Tongue (tissue), 2 donors: ENCODE data around the gene SLC2A3. TPM values are rescaled to one million over a fixed set of nuclear protein-coding genes. Genes with fewer than 3 reads are reported as not detected.
"Not testable (repeated sequence)": the region's sequence is repeated elsewhere in the genome, so short reads cannot be mapped to it uniquely, and the experiment has no call there.

Source experiments
- DNase-seq: peaks from one replicate; pipeline ENCODE4 v3.0.0-alpha.2; 2015
- total RNA-seq: library from RNA; depleted of rRNA; stranded (reverse); fragments of >200 nt; gene quantifications from one replicate; pipeline ENCODE4 v1.2.3, GENCODE V29; 2014

Gene SLC2A3
- total RNA-seq, 1 donor from 2014 or later: 60.8 TPM

DNA sequence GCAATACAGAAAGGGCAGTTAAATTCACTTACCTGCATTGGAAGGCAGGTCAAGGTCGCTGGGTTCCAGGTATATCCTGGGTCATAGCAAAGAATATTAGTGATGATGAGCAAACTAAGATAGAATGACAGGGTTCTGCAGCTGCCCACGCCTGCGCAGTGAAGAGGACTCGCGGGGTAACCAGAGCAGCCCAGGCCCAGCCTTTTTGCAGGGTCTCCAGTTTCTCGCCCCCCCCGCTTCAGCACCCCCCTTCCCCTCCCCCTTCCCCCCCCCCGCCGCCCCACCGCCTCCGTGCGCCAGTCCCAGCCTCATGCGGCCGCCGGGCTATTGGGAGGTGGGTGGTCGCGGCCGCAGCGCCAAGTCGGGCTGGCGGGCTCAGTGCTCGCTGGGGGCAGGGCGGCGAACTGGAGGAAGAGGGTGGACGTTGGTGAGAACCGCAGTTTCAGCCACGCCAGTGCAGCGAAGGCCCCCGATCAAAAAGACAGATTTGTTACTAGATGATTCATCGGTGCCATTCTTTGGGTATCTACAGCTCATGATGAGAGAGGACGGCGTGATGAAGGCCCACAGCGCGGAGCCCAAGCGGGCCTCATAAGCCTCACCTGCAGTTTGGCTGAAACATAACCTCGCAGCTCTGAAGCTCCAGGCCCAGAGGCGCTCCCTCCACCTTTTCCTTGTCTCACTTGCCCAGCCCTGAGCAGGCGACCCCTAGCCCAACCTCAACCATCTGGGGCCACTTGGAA, 20.2 kb downstream of the SLC2A3 start:
- DNase-seq: peak; percentile 19

DNA sequence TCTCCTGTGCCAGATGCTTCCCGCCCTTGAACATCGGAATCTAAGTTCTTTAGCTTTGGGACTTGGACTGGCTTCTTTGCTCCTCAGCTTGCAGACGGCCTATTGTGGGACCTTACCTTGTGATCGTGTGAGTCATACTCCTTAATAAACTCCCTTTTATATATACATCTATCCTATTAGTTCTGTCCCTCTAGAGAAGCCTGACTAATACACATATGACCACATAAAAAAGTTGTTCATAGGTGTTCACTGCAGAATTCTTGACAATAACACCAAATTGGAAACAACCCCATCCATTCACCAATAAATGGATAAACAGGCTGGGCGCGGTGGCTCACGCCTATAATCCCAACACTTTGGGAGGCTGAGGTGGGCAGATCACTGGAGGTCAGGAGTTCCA, 25.9 kb downstream of the SLC2A3 start:
- DNase-seq: not testable (repeated sequence)

DNA sequence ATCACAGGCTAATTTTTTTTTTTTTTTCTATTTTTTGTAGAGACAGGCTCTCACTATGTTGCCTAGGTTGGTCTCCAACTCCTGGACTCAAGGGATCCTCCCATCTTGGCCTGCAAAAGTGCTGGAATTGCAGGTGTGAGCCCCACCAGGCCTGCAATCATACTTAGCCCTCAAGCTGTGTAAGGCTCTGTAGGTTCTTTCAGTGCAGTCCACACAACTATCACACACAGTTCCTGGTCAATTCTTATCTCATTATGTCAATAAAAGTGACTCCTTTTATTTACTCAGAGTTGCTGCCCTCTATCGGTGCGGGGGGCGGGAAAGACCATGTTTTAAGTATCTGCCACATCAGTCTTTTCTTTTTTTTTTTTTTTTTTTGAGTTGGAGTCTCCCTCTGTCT, 29.0 kb downstream of the SLC2A3 start:
- no peak for DNase-seq

DNA sequence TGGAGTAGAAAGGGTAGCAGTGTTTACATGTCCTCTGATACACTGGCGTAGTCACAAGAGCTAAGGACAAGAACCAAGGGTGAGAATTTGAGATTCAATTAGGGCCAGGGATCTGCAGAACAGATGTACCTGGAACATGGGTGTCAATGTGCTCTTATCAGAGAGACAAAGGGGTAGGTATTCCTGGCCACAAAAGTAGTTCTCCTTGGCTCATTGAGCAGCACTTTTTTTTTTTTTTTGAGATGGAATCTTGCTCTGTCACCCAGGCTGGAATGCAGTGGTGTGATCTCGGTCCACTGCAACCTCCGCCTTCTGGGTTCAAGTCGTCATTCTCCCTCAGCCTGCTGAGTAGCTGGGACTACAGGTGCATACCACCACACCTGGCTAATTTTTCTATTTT, 29.7 kb downstream of the SLC2A3 start:
- not testable (repeated sequence) for DNase-seq

DNA sequence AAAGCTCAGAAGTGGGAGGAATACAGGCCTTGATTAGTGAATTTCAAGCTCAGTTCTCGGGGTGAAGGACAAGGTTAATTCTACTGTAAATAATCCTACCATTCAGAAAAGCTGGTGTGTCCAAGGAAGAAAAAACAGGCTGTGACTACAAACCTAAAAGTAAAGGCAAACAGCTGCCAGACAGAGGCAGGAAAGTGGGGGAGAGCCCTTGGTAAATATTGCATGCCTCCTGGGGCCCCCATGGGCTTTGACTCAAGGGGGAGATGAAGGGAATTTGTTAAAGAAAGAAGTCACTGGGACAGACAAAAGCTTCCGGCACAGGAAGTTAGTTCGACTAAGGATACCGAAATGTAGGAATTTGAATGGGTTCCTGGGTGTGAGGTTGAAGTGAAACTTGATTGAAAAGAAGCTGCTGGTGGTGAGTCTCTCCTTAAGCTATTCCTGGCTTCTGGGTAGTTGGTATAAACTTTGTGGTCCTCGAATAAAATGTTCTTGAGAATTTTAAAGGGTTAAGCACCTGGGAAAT, 30.3 kb downstream of the SLC2A3 start:
- DNase-seq: not testable (repeated sequence)

DNA sequence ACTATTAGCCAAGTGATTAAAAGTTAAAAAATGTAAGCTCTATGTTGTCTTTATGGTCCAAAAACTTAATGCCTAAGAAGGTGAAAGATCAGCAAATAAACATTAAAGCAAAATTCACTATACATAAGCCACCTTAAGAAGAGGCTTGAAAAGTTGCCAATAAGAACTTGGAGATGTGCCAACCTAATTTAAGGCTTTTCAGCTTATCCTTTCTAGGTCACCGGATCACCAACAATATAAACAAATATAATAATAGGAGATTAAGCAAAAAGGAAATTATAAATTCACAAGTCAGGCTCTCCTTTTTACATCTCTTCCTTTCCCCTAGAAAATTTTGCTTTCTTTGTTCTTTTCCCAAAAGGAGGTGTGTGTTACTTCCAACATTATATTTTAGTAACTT, 30.9 kb downstream of the SLC2A3 start:
- DNase-seq: peak; percentile 47

DNA sequence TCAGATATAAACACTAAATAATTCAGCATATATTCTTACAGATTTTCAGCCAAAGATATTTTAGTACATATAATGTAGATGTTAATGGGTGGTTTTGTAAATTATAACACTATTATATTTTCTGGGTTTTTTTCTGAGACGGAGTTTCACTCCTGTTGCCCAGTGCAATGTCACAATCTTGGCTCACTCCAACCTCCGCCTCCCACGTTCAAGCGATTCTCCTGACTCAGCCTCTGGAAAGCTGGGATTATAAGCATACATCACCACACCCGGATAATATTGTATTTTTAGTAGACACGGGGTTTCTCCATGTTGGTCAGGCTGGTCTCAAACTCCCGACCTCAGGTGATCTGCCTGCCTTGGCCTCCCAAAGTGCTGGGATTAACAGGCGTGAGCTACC, 33.6 kb downstream of the SLC2A3 start:
- not testable (repeated sequence) for DNase-seq

DNA sequence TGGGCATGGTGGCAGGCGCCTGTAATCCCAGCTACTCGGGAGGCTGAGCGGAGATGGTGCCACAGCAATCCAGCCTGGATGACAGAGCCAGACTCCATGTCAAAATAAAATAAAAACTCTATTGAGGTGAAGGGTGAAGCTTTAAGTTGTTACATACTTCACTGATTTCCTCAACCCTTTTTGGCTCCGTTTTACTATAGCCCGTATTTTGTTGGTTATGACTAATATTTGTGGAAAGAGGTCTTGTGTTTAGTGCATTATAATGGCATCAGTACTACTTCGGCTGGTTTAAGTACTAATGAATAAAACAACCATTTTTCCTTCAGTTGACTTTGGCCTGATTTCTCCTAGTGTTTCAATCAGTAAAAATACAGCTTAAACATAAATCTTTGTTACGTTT, 36.2 kb downstream of the SLC2A3 start:
- DNase-seq: no peak

DNA sequence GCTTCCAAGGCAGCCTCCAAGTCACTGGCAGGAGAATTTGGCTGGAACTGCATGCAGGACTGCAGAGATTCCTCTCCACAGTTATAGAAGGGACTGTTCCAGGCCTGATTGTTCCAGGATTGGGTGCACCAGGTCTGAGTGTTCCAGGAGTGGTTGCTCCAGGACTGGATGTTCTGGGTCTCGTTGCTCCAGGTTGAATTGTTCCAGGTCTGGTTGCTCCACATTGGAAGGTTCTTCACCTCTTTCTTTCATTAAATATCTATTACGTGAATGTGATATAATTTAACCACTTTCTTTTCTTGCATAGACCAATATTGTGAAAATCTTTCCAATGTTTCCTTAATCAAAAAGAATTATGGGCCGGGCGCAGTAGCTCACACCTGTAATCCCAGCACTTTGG, 39.3 kb downstream of the SLC2A3 start:
- DNase-seq: not testable (repeated sequence)

DNA sequence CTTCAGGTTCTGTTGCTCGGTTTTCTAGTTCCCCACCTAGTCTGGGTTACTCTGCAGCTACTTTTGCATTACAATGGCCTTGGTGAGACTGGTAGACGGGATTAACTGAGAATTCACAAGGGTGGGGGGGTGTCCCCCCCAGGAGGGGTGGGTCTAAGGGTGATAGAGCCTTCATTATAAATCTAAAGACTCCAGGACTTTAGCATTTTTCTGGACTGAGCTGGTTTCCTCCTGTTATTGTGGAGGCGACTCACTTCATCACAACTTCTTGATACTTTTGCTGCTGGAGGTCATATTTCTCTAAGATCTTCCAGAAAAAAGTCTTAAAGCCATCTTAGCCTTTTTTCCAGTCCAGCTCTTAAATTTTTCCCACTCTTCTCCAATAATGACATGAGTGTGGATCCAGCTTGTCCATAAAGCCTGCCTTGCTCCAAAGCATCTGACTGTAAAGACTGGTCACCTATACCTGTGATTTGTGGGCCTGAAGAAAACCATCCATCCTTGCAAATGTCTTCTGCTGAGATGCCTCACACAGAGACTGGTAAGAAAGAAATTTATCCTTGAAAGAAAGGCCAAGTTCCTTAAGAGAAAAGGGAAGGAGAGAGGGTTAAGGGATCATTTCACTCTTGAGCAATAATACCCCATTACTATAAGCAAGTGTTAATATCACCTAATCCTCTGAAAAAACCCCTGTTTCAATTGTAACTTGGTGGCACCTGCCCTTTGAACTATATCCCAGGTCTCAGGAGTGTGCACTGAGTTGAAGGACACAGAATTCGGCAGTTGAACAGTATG, 43.6 kb downstream of the SLC2A3 start:
- no peak for DNase-seq

DNA sequence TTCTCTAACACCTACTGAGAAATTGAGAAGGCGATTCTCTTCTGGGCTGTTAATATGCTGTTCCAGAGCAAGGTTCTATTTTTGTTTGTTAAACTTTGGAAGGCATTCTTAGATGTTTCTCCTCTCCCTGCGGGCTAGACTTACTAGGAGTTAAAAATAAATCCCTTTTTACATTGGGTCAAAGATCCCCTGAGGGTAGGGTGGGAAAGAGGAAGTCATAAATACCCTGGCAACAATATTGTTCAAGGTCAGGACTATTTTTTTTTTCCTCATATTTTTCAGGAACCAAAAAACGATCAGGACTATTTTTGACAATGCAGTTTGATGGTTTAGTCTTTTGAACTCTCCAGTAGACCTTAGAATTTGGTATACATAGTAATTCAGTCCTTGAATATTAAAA, 51.3 kb downstream of the SLC2A3 start:
- DNase-seq: no peak

DNA sequence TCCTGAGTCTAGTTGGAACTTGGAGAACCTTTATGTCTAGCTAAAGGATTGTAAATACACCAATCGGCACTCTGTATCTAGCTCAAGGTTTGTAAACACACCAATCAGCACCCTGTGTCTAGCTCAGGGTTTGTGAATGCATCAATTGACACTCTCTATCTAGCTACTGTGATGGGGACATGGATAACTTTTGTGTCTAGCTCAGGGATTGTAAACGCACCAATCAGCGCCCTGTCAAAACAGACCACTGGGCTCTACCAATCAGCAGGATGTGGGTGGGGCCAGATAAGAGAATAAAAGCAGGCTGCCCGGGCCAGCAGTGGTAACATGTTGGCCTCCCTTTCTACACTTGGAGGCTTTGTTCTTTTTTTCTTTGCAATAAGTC, 54.3 kb downstream of the SLC2A3 start:
- not testable (repeated sequence) for DNase-seq

DNA sequence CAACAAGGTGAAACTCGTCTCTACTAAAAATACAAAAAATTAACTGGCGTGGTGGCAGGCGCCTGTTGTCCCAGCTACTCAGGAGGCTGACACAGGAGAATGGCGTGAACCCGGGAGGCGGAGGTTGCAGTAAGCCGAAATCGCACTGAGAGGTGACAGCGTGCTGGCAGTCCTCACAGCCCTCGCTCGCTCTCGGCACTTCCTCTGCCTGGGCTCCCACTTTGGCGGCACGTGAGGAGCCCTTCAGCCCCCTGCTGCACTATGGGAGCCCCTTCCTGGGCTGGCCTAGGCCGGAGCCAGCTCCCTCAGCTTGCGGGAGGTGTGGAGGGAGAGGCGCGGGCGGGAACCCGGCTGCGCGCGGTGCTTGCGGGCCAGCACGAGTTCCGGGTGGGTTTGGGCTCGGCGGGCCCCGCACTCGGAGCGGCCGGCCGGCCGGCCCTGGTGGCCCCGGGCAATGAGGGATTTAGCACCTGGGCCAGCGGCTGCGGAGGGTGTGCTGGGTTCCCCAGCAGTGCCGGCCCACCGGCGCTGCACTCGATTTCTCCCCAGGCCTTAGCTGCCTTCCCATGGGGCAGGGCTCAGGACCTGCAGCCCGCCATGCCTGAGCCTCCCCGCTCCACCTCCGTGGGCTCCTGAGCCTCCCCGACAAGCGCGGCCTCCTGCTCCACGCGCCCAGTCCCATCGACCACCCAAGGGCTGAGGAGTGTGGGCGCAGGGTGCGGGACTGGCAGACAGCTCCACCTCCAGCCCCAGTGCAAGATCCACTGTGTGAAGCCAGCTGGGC, 54.8 kb downstream of the SLC2A3 start:
- DNase-seq: not testable (repeated sequence)

DNA sequence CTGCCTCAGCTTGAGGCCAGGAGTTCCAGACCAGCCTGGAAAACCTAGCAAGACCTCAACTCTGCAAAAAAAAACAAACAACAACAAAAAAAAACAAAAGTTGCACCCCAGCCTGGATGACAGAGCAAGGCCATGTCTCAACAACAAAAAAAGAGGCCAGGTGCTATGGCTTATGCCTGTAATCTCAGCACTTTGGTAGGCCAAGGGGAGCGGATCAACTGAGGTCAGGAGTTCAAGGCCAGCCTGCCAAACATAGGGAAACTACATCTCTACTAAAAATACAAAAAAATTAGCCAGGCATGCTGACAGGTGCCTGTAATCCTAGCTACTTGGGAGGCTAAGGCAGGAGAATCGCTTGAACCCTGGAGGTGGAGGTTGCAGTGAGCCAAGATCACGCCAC, 56.7 kb downstream of the SLC2A3 start:
- no peak for DNase-seq

DNA sequence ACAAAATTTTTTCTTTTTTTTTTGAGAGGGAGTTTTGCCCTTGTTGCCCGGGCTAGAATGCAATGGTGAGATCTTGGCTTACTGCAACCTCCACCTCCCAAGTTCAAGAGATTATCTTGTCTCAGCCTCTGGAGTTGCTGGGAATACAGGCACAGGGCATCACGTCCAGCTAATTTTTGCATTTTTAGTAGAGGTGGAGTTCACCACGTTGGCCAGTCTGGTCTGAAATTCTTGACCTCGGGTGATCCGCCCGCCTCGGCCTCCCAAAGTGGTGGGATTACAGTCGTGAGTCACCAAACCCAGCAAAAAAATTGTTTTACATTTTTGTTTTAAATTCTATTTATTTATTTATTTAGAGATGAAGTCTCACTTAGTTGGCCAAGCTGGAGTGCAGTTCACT, 58.6 kb downstream of the SLC2A3 start:
- no peak for DNase-seq

DNA sequence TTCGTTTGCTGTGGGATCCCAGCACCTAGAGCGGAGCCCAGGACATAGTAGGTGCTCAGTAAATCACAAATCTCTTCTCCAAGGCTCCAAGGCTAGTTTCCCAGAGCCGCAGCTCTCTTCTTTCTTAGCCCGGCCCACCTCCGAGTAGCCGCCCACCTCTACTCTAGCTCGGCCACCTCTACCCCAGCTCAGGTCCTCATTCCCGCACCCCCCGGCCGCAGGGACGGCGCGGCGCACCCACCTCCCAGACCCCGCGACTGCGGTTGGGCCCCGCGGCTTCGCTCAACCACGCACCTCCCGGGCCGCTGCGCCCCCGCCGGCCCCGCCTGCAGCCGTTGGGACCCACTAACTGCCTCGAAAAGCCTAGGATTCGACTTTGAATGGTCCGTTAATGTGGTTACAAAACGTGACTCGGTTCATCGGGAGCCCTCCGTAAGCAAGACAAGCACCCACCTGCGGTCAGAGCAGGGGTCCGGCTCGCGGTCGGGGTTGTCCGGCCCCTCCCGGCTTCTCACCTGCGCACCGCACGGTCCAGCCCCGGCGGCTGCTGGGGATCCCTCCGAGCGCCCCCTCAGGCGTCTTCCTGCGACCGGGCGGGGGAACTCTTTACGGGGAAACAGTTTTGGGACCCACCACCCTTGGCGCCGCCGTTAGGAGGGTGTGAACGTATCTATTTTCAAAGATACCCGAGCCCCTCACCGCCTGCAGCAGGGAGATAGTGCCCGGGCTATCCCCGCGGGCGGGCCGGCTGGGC, 63.2 kb downstream of the SLC2A3 start, which contains the start of gene SLC2A14:
TSS of gene SLC2A14 (minus strand) at position 350 of the 754 bp plus-strand sequence. CDS start 3,035 bp downstream, outside the sequence.
- no peak for DNase-seq

DNA sequence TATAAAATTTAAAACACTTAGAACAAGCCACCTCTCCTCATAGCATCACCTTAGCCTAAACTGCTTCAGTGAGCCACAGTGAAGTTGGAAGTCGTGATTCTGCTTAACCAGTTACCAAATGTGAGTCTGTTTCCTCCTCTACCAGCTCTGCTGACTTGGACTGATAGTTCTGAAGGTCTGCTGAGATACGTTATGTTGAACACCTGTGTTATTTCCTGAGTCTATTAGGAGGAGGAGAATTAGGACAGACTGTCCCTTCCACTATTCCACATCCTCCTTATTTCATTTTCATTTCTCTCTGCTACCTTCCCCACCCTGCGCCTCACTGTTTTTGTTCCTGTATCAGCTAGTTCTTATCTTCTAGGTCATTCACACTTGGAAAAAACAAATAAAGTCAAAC, 65.7 kb downstream of the SLC2A3 start:
- no peak for DNase-seq
